SJSA1 (cell line): ENCODE data around the gene RPS16. TPM values are rescaled to one million over a fixed set of nuclear protein-coding genes. Genes with fewer than 3 reads are reported as not detected.

Source experiments
- DNase-seq, 2 experiments: peaks; one replicate each; pipeline ENCODE4 v3.0.0-alpha.2; 2015 to 2020; ENCODE audit warnings: low spot score in 2 of 2, low read depth in 1 of 2
- H3K27ac ChIP-seq: fragments of 250-450 bp; sonication (Bioruptor Pico); 2 replicates; pipeline ENCODE4 v1.5.1; 2020; ENCODE audit warnings: mild to moderate bottlenecking, moderate library complexity
- H3K27me3 ChIP-seq: fragments of 250-450 bp; sonication (Bioruptor Pico); replicated peaks from 2 replicates; pipeline ENCODE4 v1.5.1; 2020; ENCODE audit warnings: mild to moderate bottlenecking, moderate library complexity
- H3K36me3 ChIP-seq: fragments of 250-450 bp; sonication (Bioruptor Pico); 2 replicates; pipeline ENCODE4 v1.5.1; 2020; ENCODE audit warnings: mild to moderate bottlenecking
- H3K4me1 ChIP-seq: fragments of 250-450 bp; sonication (Bioruptor Pico); replicated peaks from 2 replicates; pipeline ENCODE4 v1.6.1; 2021; ENCODE audit warnings: mild to moderate bottlenecking
- H3K4me3 ChIP-seq: fragments of 250-450 bp; sonication (Bioruptor Pico); 2 replicates; pipeline ENCODE4 v1.5.1; 2020; ENCODE audit warnings: mild to moderate bottlenecking
- H3K9me3 ChIP-seq: fragments of 250-450 bp; sonication (Bioruptor Pico); replicated peaks from 2 replicates; pipeline ENCODE4 v1.5.1; 2020; ENCODE audit warnings: mild to moderate bottlenecking
- total RNA-seq: library from RNA; depleted of rRNA; stranded (reverse); fragments of >200 nt; shearing (Covaris generic); gene quantifications from 2 replicates; pipeline ENCODE4 v1.2.3, GENCODE V29; 2014

RPS16 gene
- total RNA-seq, 1 experiment from 2014 or later, result 54.0 TPM

DNA sequence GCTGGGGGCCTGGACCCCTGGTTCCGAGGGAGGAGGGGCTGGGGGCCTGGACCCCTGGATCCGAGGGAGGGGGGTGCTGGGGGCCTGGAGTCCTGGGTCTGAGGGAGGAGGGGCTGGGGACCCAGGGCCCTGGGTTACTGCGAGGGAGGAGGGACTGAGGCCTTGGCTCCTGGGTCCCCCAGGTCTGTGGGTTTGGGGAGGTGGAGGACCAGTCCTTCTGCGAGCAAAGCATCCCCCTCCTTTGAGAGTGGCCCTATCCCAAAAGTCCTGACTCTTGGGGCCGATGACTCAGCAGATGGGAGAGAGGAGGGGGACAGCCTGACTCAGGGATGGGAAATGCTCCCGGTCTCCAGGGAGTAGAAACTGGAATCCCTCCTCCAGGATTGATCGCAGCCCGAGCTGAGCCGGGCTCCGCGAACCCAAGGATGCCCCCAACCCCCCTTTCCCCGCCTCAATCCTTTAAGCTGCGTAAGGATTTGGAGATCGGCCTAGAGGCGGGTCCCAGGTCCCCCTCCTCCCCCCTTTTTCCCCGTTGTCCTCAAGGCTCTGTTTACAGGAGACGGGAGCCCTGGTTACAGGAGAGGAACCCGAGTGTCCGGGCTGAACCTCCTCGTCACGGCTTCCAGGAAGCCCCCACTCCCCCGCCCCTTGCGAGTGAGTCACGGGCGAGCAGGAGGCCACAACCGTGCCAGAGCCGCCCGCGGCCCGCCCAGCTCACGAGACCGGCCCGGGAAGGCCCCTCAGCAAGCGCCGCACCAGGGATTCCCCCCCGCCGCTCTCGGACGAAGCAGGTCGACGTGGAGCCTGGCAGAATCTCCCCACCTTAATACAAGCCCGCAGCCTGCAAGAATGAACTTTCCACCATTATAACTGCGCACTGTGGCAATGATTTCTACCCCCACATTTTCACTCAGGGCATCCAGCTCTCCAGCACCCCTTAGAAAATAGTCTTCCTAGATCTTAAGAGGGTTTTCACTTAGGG lies 32.1 kb downstream of the RPS16 start:
- Histone ChIP-seq H3K9me3 (no peaks in the 10 kb centered on the region), H3K36me3 (peaks cover 17% of the 10 kb centered on the region), H3K27me3 (no peaks in the 10 kb centered on the region), H3K4me1 (peaks cover 49% of the 10 kb centered on the region), H3K27ac (peak overlapping the region; percentile 96), H3K4me3 (peak overlapping the region; percentile 35)
- peak; percentile 95 to 98 for DNase-seq

- Histone ChIP-seq H3K36me3 (peaks cover 17% of the 10 kb centered on the region; the same call in 1 of the 2 replicates), H3K4me3 (peak overlapping the region; percentile 35), H3K27me3 (no peaks in the 10 kb centered on the region), H3K27ac (peak overlapping the region; percentile 96), H3K4me1 (peaks cover 49% of the 10 kb centered on the region), H3K9me3 (no peaks in the 10 kb centered on the region)
- DNase-seq, result peak; percentile 84 to 93
Measured at GRCh38 chr19:39402346-39403300, 33.1 kb downstream of the RPS16 start.

- H3K4me3 ChIP-seq, result no peak overlapping the region; the same call in 1 of the 2 replicates
- peaks cover 19% of the 10 kb centered on the region for H3K36me3 ChIP-seq
- peak in 1 of 2 experiments; percentile 47 for DNase-seq
- H3K9me3 ChIP-seq, result no peaks in the 10 kb centered on the region
- no peaks in the 10 kb centered on the region for H3K27me3 ChIP-seq
- peaks cover 51% of the 10 kb centered on the region for H3K4me1 ChIP-seq
- peak overlapping the region; percentile 96; the same call in 1 of the 2 replicates for H3K27ac ChIP-seq
Measured at GRCh38 chr19:39401549-39402345, 34.0 kb downstream of the RPS16 start.

DNA sequence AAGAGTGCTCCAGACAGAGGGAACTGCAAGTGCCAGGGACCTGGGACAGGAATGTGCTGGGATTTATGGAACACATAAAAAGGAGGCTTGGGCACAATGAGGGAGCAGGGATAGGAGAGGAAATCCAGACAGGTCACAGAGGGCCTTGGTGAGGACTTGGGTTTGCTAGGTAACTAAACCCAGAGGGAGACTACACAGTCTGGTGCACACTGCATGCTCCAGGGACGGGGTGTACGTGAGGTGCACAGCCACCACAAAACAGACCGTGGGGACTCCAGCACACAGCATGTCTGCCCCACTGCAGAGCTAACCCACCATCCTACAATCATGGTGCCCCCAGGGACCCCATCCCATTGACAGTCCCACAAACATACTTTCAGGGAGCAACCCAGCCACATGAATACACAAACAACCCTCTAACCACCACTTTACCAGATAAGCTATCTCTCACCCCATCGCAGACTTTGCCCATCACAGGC lies 34.6 kb downstream of the RPS16 start:
- no peaks in the 10 kb centered on the region for H3K27me3 ChIP-seq
- no peaks in the 10 kb centered on the region for H3K9me3 ChIP-seq
- H3K27ac ChIP-seq, result no peak overlapping the region
- H3K36me3 ChIP-seq, result peaks cover 22% of the 10 kb centered on the region
- no peak for DNase-seq
- peaks cover 48% of the 10 kb centered on the region for H3K4me1 ChIP-seq
- no peak overlapping the region for H3K4me3 ChIP-seq

DNA sequence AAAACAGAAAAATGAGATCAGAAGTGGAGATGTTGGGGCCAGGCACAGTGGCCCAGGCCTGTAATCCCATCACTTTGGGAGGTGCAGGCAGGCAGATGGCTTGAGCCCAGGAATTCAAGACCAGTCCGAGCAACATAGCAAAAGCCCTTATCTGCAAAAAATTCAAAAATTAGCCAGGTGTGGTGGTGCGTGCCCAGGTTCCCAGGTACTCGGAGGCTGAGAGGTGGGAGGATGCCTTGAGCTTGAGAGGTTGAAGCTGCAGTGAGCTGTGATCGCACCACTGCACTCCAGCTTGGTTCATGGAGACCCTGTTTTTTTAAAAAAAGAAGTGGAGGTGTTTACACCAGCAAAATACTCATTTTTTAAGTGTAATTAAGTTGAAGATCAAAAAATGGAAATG lies 35.7 kb downstream of the RPS16 start:
- no peaks in the 10 kb centered on the region for H3K9me3 ChIP-seq
- no peak overlapping the region for H3K4me3 ChIP-seq
- peaks cover 32% of the 10 kb centered on the region for H3K36me3 ChIP-seq
- H3K4me1 ChIP-seq, result peaks cover 48% of the 10 kb centered on the region
- no peak overlapping the region for H3K27ac ChIP-seq
- no peak for DNase-seq
- H3K27me3 ChIP-seq, result no peaks in the 10 kb centered on the region

DNA sequence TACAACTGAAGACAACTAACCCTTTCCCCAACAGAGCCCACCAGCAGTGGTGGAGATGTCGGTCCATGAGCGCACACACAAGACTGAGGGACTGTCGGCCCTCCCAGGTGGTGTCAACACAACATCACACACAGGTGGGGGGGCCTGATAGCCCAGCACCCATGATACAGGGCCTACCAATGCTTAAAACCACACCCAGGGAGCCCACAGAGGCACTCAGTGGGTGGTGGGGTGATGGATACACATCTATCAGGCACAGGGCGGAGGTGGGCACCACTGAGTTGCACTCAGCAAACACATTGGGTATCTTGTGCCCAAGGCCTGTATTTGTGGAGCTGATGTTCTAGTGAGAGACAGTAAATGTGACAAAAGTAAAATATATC lies 36.1 kb downstream of the RPS16 start:
- Histone ChIP-seq H3K4me1 (peaks cover 48% of the 10 kb centered on the region), H3K9me3 (no peaks in the 10 kb centered on the region), H3K27me3 (no peaks in the 10 kb centered on the region), H3K4me3 (no peak overlapping the region), H3K27ac (no peak overlapping the region), H3K36me3 (peaks cover 35% of the 10 kb centered on the region)
- DNase-seq, result no peak

GRCh38 chr19:39398297-39398864 lies 37.4 kb downstream of the RPS16 start:
- Histone ChIP-seq H3K9me3 (no peaks in the 10 kb centered on the region), H3K4me1 (peaks cover 38% of the 10 kb centered on the region), H3K27ac (no peak overlapping the region), H3K4me3 (no peak overlapping the region), H3K27me3 (no peaks in the 10 kb centered on the region), H3K36me3 (peaks cover 44% of the 10 kb centered on the region)
- DNase-seq, result no peak

DNA sequence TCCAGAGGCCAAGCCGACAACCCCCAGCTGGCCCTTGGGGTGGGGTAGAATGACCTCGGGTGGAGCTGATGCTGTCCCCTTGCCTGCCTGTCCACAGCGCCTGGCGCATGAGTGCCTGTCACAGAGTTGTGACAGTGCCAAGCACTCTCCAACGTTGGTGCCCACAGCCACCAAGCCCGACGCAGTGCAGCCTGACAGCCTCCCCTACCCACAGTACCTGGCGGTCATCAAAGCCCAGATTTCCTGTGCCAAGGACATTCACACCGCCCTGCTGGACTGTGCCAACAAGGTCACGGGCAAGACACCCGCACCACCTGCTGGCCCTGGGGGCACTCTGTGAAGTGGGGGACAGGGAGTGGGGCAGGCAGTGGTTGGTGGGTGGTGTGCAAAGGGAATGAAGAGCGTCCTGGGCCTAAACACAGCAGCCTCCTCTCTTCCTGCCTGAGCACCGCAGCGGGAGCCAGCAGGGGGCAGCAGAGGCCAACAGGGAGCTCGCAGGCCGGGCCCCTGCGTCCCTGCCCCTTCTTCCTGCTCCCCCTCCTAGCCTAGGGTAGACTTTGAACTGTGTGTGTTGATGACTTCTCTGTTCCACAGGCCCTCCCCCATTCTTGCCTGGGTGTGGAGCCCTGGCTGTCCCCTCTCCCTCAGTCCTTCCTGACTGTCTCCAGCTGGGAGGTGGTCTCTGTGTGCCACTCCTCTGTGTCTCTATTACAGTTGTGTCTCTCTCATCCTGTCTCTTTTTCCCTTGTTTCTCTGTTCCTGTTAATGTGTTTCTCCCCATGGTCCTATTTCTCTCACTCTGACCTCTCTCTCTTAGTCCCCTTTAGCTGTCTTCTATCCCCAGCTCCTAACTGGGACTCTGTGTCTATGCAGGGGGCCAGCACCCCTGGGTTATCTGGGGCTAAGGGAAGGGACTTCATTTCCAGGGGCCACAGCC lies 38.1 kb downstream of the RPS16 start:
- Histone ChIP-seq H3K9me3 (no peaks in the 10 kb centered on the region), H3K4me3 (no peak overlapping the region), H3K27ac (0 out of 2 replicates have a peak overlapping the region, but pooled peaks have one; percentile 4), H3K4me1 (peaks cover 31% of the 10 kb centered on the region), H3K36me3 (peaks cover 47% of the 10 kb centered on the region), H3K27me3 (no peaks in the 10 kb centered on the region)
- peak; percentile 82 to 87 for DNase-seq

- peak within 1 kb of the TSS; percentile 98 for H3K27ac ChIP-seq
- H3K36me3 ChIP-seq, result peaks cover 71% of the 10 kb centered on the region
- H3K9me3 ChIP-seq, result no peaks in the 10 kb centered on the region
- DNase-seq, result peak; percentile 99
- H3K27me3 ChIP-seq, result no peaks in the 10 kb centered on the region
- H3K4me1 ChIP-seq, result peaks cover 12% of the 10 kb centered on the region
- peak within 1 kb of the TSS; percentile 89 for H3K4me3 ChIP-seq
Measured at GRCh38 chr19:39390751-39391437, 44.9 kb downstream of the RPS16 start, which contains the start of the genes MED29 and PAF1. Gene MED29, plus strand, starts transcription at chr19:39391378. Its CDS starts 45 bp downstream, at chr19:39391423. Gene PAF1, minus strand, starts transcription at chr19:39391106. Its CDS starts 242 bp downstream, at chr19:39390864.

DNA sequence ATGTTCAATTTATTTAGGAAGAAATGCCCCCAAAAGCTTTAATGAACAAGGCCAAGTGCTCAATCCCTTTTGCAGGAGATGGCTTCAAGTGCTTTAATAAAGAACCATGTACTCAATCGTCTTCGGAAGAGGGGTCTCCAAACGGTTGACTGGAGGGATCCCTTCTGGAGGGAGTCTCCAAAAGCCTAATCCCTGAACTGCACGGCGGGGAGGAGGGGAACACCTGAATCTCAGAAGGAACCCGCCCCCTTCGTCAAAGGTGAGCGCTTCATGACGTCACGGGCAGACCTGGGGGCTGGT lies 45.3 kb downstream of the RPS16 start:
- Histone ChIP-seq H3K36me3 (peaks cover 70% of the 10 kb centered on the region), H3K4me3 (peak overlapping the region; percentile 89), H3K27me3 (no peaks in the 10 kb centered on the region), H3K4me1 (peaks cover 12% of the 10 kb centered on the region), H3K27ac (peak overlapping the region; percentile 98), H3K9me3 (no peaks in the 10 kb centered on the region)
- DNase-seq, result no peak

- peaks cover 70% of the 10 kb centered on the region for H3K36me3 ChIP-seq
- no peaks in the 10 kb centered on the region for H3K9me3 ChIP-seq
- peaks cover 12% of the 10 kb centered on the region for H3K4me1 ChIP-seq
- H3K27me3 ChIP-seq, result no peaks in the 10 kb centered on the region
- peak overlapping the region; percentile 89 for H3K4me3 ChIP-seq
- H3K27ac ChIP-seq, result no peak overlapping the region; the same call in 1 of the 2 replicates
- DNase-seq, result no peak
Measured at GRCh38 chr19:39389631-39390414, 45.9 kb downstream of the RPS16 start.
